NCI-H1436 (cell line): ENCODE data around the gene UFC1.

Experiments
- DNase-seq: peaks from one replicate; lab custom pipeline; 2025; lab: John Stamatoyannopoulos, UW

UFC1 gene

GRCh38 chr1:161171191-161171590 lies 17.4 kb downstream of the UFC1 start:
- DNase-seq = no peak

GRCh38 chr1:161171696-161172095 lies 17.9 kb downstream of the UFC1 start:
- DNase-seq = no peak

GRCh38 chr1:161172349-161172748 lies 18.6 kb downstream of the UFC1 start:
- DNase-seq = no peak

GRCh38 chr1:161172776-161173376 lies 19.1 kb downstream of the UFC1 start:
- no peak for DNase-seq

GRCh38 chr1:161173711-161174110 lies 19.9 kb downstream of the UFC1 start:
- DNase-seq = no peak

- no peak for DNase-seq
Measured at GRCh38 chr1:161174911-161175310, 21.1 kb downstream of the UFC1 start.

GRCh38 chr1:161175771-161176453 lies 22.1 kb downstream of the UFC1 start:
- no peak for DNase-seq

- no peak for DNase-seq
Measured at GRCh38 chr1:161176468-161177111, 22.8 kb downstream of the UFC1 start.

GRCh38 chr1:161177112-161177935 lies 23.5 kb downstream of the UFC1 start, which contains the start of gene B4GALT3:
Gene B4GALT3 (minus strand): TSS chr1:161177507. CDS start chr1:161176060, 1,447 bp downstream.
- peak; percentile 72 for DNase-seq

GRCh38 chr1:161177936-161178244 lies 24.1 kb downstream of the UFC1 start:
- DNase-seq = no peak

- DNase-seq = no peak
Measured at GRCh38 chr1:161179698-161180097, 25.9 kb downstream of the UFC1 start.

GRCh38 chr1:161180639-161181038 lies 26.9 kb downstream of the UFC1 start:
- no peak for DNase-seq

- no peak for DNase-seq
Measured at GRCh38 chr1:161182214-161182613, 28.4 kb downstream of the UFC1 start.

GRCh38 chr1:161185282-161185682 lies 31.5 kb downstream of the UFC1 start:
- DNase-seq = no peak

GRCh38 chr1:161185732-161186311 lies 32.0 kb downstream of the UFC1 start:
- no peak for DNase-seq

GRCh38 chr1:161187311-161187710 lies 33.5 kb downstream of the UFC1 start:
- DNase-seq = no peak

GRCh38 chr1:161188381-161188780 lies 34.6 kb downstream of the UFC1 start:
- DNase-seq = no peak

- no peak for DNase-seq
Measured at GRCh38 chr1:161189036-161189435, 35.3 kb downstream of the UFC1 start.

- DNase-seq = no peak
Measured at GRCh38 chr1:161190962-161191521, 37.3 kb downstream of the UFC1 start.

GRCh38 chr1:161191971-161192370 lies 38.2 kb downstream of the UFC1 start:
- DNase-seq = no peak

- peak; percentile 66 for DNase-seq
Measured at GRCh38 chr1:161192476-161193465, 39.0 kb downstream of the UFC1 start.
